WTC11 (cell line): ENCODE measurements around the gene CEP120.
A peak's percentile ranks its signal among the peaks of the same experiment; 100 is the strongest.

Source experiments
- CREB1 ChIP-seq: sonication (generic); formaldehyde crosslinking; IDR thresholded peaks from 2 replicates; pipeline ENCODE4 v1.8.0; 2023; ENCODE audit warnings: mild to moderate bottlenecking, missing genetic modification reagents
- ESRRA ChIP-seq: sonication (generic); formaldehyde crosslinking; IDR thresholded peaks from 2 replicates; pipeline ENCODE4 v1.8.1; 2022; ENCODE audit warnings: mild to moderate bottlenecking, missing genetic modification reagents, borderline replicate concordance
- FOXJ3 ChIP-seq: sonication (generic); formaldehyde crosslinking; IDR thresholded peaks from 2 replicates; pipeline ENCODE4 v1.9.0; 2021; ENCODE audit warnings: missing genetic modification reagents, mild to moderate bottlenecking, borderline replicate concordance
- FOXP1 ChIP-seq: sonication (generic); formaldehyde crosslinking; IDR thresholded peaks from 2 replicates; pipeline ENCODE4 v1.8.0; 2022; ENCODE audit warnings: missing genetic modification reagents, mild to moderate bottlenecking, moderate library complexity, borderline replicate concordance
- SMAD4 ChIP-seq: sonication (generic); formaldehyde crosslinking; IDR thresholded peaks from 2 replicates; pipeline ENCODE4 v1.8.0; 2022; ENCODE audit warnings: mild to moderate bottlenecking, missing genetic modification reagents
- SP1 ChIP-seq: sonication (generic); formaldehyde crosslinking; conservative IDR thresholded peaks from 2 replicates; pipeline ENCODE4 v1.8.1; 2022; ENCODE audit warnings: missing genetic modification reagents
- TEAD1 ChIP-seq: sonication (generic); formaldehyde crosslinking; IDR thresholded peaks from 2 replicates; pipeline ENCODE4 v1.8.0; 2022; ENCODE audit warnings: mild to moderate bottlenecking, missing genetic modification reagents
- ZBTB43 ChIP-seq: sonication (generic); formaldehyde crosslinking; IDR thresholded peaks from 2 replicates; pipeline ENCODE4 v1.8.1; 2023; ENCODE audit warnings: mild to moderate bottlenecking, missing genetic modification reagents
- ZNF423 ChIP-seq: fragments of 250-450 bp; sonication (Bioruptor Pico); IDR thresholded peaks from 2 replicates; pipeline ENCODE4 v2.1.2; 2022; ENCODE audit warnings: mild to moderate bottlenecking, moderate library complexity
- ZNF512 ChIP-seq: sonication (generic); formaldehyde crosslinking; IDR thresholded peaks from 2 replicates; pipeline ENCODE4 v1.8.1; 2022; ENCODE audit warnings: missing genetic modification reagents, borderline replicate concordance
- TF ChIP-seq, protein P1 (sequence below): fragments of 200-600 bp; IDR thresholded peaks from 2 replicates; pipeline ENCODE4 v1.8.0; 2022; ENCODE audit warnings: antibody characterized with exemption

DNA sequence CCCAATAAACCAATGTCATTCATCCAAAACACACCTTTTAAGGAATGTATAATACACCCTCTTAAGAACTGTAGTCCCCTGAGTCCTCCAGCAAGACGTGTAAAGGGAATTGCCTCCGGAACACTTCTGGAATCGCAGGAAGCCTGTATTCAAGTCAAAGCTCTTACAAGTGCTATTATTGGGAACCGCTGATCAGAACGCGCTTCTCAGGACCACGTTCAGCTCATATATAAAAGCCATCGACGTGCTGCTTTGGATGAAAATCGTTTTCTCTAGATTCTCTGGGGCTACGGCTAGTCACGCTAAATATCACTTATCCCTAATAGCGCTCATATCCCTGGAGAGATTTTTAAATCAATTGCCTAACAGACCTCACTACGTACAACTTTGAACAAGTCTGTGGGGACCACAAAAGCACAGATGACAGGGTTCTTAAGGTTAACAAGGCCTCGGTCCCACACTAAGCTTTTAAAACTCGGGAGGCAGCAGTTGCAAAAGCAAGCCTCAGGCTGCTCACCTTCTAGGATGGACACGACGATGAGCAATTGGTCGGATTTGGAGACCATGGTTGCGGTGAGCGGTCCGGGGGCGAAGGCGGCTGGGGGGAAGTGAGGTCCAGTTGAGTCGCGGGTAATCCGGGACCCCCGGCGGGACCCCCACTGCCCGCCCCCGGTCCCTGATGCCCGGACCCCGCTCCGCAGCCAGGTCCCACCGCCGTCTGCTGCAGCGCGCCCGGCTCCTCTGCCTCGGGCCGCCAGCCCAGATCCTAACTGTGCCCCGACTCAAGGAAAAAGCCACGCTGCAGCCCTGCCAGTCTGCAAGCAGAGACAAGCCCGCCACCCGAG, 548 bp downstream of the CEP120 start:
- 0 out of 2 replicates have a peak, but pooled peaks have one; percentile 42 for TF ChIP-seq ESRRA (CRISPR knock-in tag)
- TF ChIP-seq TEAD1 (CRISPR knock-in tag), result no peak
- TF ChIP-seq, protein P1, sequence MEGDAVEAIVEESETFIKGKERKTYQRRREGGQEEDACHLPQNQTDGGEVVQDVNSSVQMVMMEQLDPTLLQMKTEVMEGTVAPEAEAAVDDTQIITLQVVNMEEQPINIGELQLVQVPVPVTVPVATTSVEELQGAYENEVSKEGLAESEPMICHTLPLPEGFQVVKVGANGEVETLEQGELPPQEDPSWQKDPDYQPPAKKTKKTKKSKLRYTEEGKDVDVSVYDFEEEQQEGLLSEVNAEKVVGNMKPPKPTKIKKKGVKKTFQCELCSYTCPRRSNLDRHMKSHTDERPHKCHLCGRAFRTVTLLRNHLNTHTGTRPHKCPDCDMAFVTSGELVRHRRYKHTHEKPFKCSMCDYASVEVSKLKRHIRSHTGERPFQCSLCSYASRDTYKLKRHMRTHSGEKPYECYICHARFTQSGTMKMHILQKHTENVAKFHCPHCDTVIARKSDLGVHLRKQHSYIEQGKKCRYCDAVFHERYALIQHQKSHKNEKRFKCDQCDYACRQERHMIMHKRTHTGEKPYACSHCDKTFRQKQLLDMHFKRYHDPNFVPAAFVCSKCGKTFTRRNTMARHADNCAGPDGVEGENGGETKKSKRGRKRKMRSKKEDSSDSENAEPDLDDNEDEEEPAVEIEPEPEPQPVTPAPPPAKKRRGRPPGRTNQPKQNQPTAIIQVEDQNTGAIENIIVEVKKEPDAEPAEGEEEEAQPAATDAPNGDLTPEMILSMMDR, result no peak
- TF ChIP-seq SMAD4 (CRISPR knock-in tag), result no peak
- peak; percentile 53; the same call in 1 of the 2 replicates for TF ChIP-seq FOXP1 (CRISPR knock-in tag)
- TF ChIP-seq ZNF512 (CRISPR knock-in tag), result no peak
- no peak for TF ChIP-seq SP1
- TF ChIP-seq CREB1 (CRISPR knock-in tag), result no peak
- TF ChIP-seq ZNF423 (CRISPR knock-in tag), result no peak
- TF ChIP-seq FOXJ3 (CRISPR knock-in tag), result no peak
- no peak for TF ChIP-seq ZBTB43 (CRISPR knock-in tag)
